ENCODE measurements around the gene USP10. TPM values are rescaled to one million over a fixed set of nuclear protein-coding genes. Genes with fewer than 3 reads are reported as not detected.

The USP10 gene
- total and polyA plus RNA-seq, 2 donors (not counting 3 experiments of a cell fraction or from before 2014, with no cell fraction given): 84.0 to 115 TPM

DNA sequence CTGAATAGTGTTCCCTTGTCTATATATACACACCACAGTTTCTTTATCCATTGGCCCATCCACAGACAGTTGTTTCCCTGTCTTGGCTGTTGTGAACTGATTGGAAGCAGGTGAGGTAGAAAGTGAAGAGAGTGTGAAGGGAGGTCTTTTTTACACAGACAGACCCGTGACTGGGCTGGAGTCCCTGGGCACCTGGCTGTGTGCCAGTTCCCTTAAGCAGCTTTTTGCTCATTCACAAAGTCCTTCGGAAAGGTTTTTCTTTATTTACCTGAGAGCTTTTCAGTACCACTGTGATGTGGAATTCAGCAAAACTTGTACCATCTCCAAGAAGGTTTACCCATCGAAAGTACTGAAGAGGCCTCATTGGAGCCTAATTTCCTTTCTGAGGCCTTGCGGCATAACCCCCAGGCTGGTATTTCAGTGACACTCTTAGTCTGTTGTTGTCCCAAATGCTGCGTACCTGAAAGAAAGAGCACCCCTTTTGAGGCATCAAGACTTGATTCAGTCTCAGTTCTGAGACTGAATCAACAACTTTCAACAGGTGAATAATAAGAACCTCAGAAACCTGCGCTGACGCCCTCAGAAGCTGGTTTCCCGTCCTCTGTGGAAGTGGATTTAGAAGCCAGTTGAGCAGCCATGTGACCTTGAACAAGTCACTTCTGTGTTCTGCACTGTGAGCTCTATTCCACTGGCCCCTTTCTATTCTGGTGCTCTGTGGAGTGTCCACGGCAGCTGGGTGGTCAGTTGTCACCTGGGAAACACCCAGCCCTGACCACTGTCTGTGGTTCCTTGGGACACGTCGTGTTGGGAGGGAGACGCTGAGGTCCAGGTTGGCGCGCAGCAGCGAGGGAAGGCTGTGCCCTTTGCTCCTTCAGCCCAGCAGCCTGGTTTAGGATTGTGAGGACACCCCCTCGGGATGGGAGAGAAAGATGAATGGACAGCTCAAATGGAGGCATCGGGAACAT lies 66.1 kb downstream of the USP10 start:
- Histone ChIP-seq H3K36me3 (ENCODE audit: control insufficient read depth in 2 of 2, extremely low read depth in 1 of 2, insufficient read depth in 2 of 2, low read length in 2 of 2) (peaks cover 19 to 22% of the 10 kb centered on the region in 2 experiments), H3K27ac (ENCODE audit: insufficient read depth, low read depth, low read length) (no peak overlapping the region), H3K79me2 (ENCODE audit: control insufficient read depth, insufficient read depth, low read length) (peaks cover 12% of the 10 kb centered on the region), H4K20me1 (replicated peaks; ENCODE audit: control insufficient read depth, extremely low read depth, insufficient read depth, low read length) (no peaks in the 10 kb centered on the region), H3K9me3 (replicated peaks; ENCODE audit: control insufficient read depth, insufficient read depth, low read length) (no peaks in the 10 kb centered on the region), H3K9ac (replicated peaks; ENCODE audit: extremely low read depth, insufficient read depth, low read length) (no peak overlapping the region), H3K4me3 (replicated peaks in 1 of 3; ENCODE audit: insufficient read depth in 1 of 3, low read depth in 1 of 3, low read length in 3 of 3) (no peak overlapping the region), H3K4me1 (ENCODE audit: control insufficient read depth, extremely low read depth, insufficient read depth, low read length) (no peaks in the 10 kb centered on the region), H2AFZ (ENCODE audit: low read depth, low read length) (no peak overlapping the region), H3K4me2 (ENCODE audit: insufficient read depth, low read length) (no peak overlapping the region), H3K9me1 (replicated peaks; ENCODE audit: control insufficient read depth, extremely low read depth, insufficient read depth, low read length) (no peaks in the 10 kb centered on the region), H3K27me3 (ENCODE audit: control insufficient read depth in 2 of 2, insufficient read depth in 2 of 2, low read length in 2 of 2) (no peaks in the 10 kb centered on the region)
- CTCF ChIA-PET: interaction anchor here (0.9 to 1.7 kb wide), 7 partner anchors 10 to 205 kb away, joined by 3 to 11 read pairs (median 4); no protein-coding TSS in a partner anchor
- dilution Hi-C loops (cut with MboI; ENCODE audit: extremely low pct_ligation_motif_present, low sequenced_read_pairs) (loop anchor here (25.0 kb wide), 1 partner anchor 196 kb away; no protein-coding TSS in a partner anchor), intact Hi-C loops (cut with micrococcal nuclease) (no loop called here)
- BruUV-seq (replicated peaks): no TSS peak
- FAIRE-seq (no peak), DNase-seq (ENCODE audit: low read depth, low spot score) (no peak)
- POLR2A ChIA-PET: no interaction called here
- TF ChIP-seq GATA2 (IDR thresholded peaks at IDR 0.05; ENCODE audit: insufficient read depth, insufficient read length, low read depth, low read length) (no peak), POLR2AphosphoS5 (IDR thresholded peaks at IDR 0.05; ENCODE audit: insufficient read depth, low read depth, low read length) (no peak), EZH2 (IDR thresholded peaks at IDR 0.05; ENCODE audit: borderline replicate concordance, low read depth, low read length, severe bottlenecking) (no peak), FOS (IDR thresholded peaks at IDR 0.05; ENCODE audit: borderline replicate concordance, insufficient read depth, low read length) (no peak), JUN (IDR thresholded peaks at IDR 0.05; ENCODE audit: borderline replicate concordance, insufficient read depth, insufficient read length, low read depth) (no peak), POLR2A (IDR thresholded peaks at IDR 0.05; ENCODE audit: low read depth, low read length) (no peak), MYC (IDR thresholded peaks at IDR 0.05; ENCODE audit: low read depth, low read length) (no peak)
- TF ChIP-seq, protein P1, sequence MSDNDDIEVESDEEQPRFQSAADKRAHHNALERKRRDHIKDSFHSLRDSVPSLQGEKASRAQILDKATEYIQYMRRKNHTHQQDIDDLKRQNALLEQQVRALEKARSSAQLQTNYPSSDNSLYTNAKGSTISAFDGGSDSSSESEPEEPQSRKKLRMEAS (IDR thresholded peaks at IDR 0.05; ENCODE audit: insufficient read depth, insufficient read length): no peak
- TF ChIP-seq, protein P2, sequence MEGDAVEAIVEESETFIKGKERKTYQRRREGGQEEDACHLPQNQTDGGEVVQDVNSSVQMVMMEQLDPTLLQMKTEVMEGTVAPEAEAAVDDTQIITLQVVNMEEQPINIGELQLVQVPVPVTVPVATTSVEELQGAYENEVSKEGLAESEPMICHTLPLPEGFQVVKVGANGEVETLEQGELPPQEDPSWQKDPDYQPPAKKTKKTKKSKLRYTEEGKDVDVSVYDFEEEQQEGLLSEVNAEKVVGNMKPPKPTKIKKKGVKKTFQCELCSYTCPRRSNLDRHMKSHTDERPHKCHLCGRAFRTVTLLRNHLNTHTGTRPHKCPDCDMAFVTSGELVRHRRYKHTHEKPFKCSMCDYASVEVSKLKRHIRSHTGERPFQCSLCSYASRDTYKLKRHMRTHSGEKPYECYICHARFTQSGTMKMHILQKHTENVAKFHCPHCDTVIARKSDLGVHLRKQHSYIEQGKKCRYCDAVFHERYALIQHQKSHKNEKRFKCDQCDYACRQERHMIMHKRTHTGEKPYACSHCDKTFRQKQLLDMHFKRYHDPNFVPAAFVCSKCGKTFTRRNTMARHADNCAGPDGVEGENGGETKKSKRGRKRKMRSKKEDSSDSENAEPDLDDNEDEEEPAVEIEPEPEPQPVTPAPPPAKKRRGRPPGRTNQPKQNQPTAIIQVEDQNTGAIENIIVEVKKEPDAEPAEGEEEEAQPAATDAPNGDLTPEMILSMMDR (IDR thresholded peaks at IDR 0.05; ENCODE audit: extremely low read depth in 1 of 2, insufficient read depth in 1 of 2, low read depth in 1 of 2, low read length in 2 of 2): no peak

All from endothelial cell of umbilical vein (primary cell).